SK-N-SH (cell line): ENCODE measurements around the gene RBM47. TPM values are rescaled to one million over a fixed set of nuclear protein-coding genes. Genes with fewer than 3 reads are reported as not detected.
"Not testable (repeated sequence)": the region's sequence is repeated elsewhere in the genome, so short reads cannot be mapped to it uniquely, and the experiment has no call there.

ENCODE experiments used
- CTCF ChIA-PET: fragments of 300-600, 350-600 bp; formaldehyde crosslinking; extraction: SDS; loops from one replicate; lab custom pipeline; 2021; lab: Yijun Ruan, JAX
- POLR2A ChIA-PET: fragments of 350-600 bp; sonication (Branson Sonifier 250); formaldehyde crosslinking; extraction: SDS; loops from one replicate; lab custom pipeline; 2020; ENCODE audit warnings: antibody characterized with exemption, inconsistent platforms; lab: Yijun Ruan, JAX
- DNase-seq: peaks from one replicate; pipeline ENCODE4 v3.0.0; 2012
- H2AFZ ChIP-seq: fragments of 200-600 bp; sonication (generic); 2 replicates; pipeline ENCODE4 v1.8.1; 2016; ENCODE audit warnings: antibody characterized with exemption, mild to moderate bottlenecking, low read depth
- H3F3A ChIP-seq: fragments of 200-600 bp; sonication (generic); replicated peaks from 2 replicates; pipeline ENCODE3; 2016; ENCODE audit warnings: antibody characterized with exemption, mild to moderate bottlenecking; ENCODE audit not compliant: insufficient read depth
- H3K27ac ChIP-seq, 2 experiments: fragments of 200-500 bp in 1 of 2; fragments of 200-600 bp in 1 of 2; sonication (Bioruptor generic) in 1 of 2; sonication (generic), shearing (Covaris generic) in 1 of 2; 2 replicates each; pipeline versions ENCODE4 v1.5.1 to v1.6.1; 2014 to 2016; ENCODE audit warnings: low read depth in 2 of 2, inconsistent platforms in 1 of 2, low read length in 1 of 2, mild to moderate bottlenecking in 1 of 2, mixed read lengths in 1 of 2
- H3K27me3 ChIP-seq: fragments of 200-600 bp; sonication (generic), shearing (Covaris generic); 2 replicates; pipeline ENCODE4 v1.6.1; 2016; ENCODE audit warnings: mixed run types; ENCODE audit not compliant: insufficient read depth
- H3K36me3 ChIP-seq, 2 experiments: fragments of 200-500 bp in 1 of 2; fragments of 200-600 bp in 1 of 2; sonication (Bioruptor generic) in 1 of 2; sonication (generic) in 1 of 2; replicated peaks in 1 of 2; 2 replicates each; pipeline versions ENCODE3 to v1.5.1; 2014 to 2016; ENCODE audit warnings: low read length in 1 of 2, mild to moderate bottlenecking in 1 of 2; ENCODE audit not compliant: insufficient read depth in 2 of 2, control insufficient read depth in 1 of 2
- H3K4me1 ChIP-seq, 2 experiments: fragments of 200-500 bp in 1 of 2; fragments of 200-600 bp in 1 of 2; sonication (Bioruptor generic) in 1 of 2; sonication (generic), shearing (Covaris generic) in 1 of 2; 2 replicates each; pipeline versions ENCODE4 v1.5.1 to v1.6.1; 2014 to 2016; ENCODE audit warnings: low read depth in 1 of 2, low read length in 1 of 2, mixed run types in 1 of 2; ENCODE audit not compliant: insufficient read depth in 2 of 2, control insufficient read depth in 1 of 2
- H3K4me2 ChIP-seq: fragments of 200-600 bp; sonication (generic), shearing (Covaris generic); 2 replicates; pipeline ENCODE4 v1.6.1; 2017; ENCODE audit warnings: mixed run types
- H3K4me3 ChIP-seq, 2 experiments: fragments of 200-500 bp in 1 of 2; fragments of 200-600 bp in 1 of 2; sonication (Bioruptor generic) in 1 of 2; sonication (generic), shearing (Covaris generic) in 1 of 2; 2 replicates each; pipeline versions ENCODE4 v1.5.1 to v1.8.1; 2014 to 2016; ENCODE audit warnings: low read depth in 2 of 2, inconsistent platforms in 1 of 2, low read length in 1 of 2, mild to moderate bottlenecking in 1 of 2, mixed read lengths in 1 of 2, moderate library complexity in 1 of 2
- H3K79me2 ChIP-seq: fragments of 200-600 bp; sonication (generic); 2 replicates; pipeline ENCODE4 v1.8.1; 2017; ENCODE audit warnings: mild to moderate bottlenecking; ENCODE audit not compliant: insufficient read depth
- H3K9ac ChIP-seq: fragments of 200-600 bp; sonication (generic); 2 replicates; pipeline ENCODE4 v1.6.1; 2017; ENCODE audit warnings: mixed run types
- H3K9me2 ChIP-seq: fragments of 200-600 bp; sonication (generic); 2 replicates; pipeline ENCODE4 v1.6.1; 2017; ENCODE audit warnings: mixed run types
- H3K9me3 ChIP-seq: fragments of 200-600 bp; sonication (generic); 2 replicates; pipeline ENCODE4 v1.6.1; 2017; ENCODE audit warnings: mixed run types, mild to moderate bottlenecking, moderate library complexity
- H4K20me1 ChIP-seq: fragments of 200-600 bp; sonication (generic); 2 replicates; pipeline ENCODE4 v1.6.1; 2017; ENCODE audit warnings: mild to moderate bottlenecking, mixed run types; ENCODE audit not compliant: insufficient read depth
- ELF1 ChIP-seq: IDR thresholded peaks from 2 replicates; pipeline ENCODE4 v1.4.0; 2012
- EZH2phosphoT487 ChIP-seq: fragments of 200-600 bp; sonication (generic); IDR thresholded peaks from 2 replicates; pipeline ENCODE4 v1.6.1; 2017; ENCODE audit warnings: low read depth, mixed run types, mild to moderate bottlenecking, antibody characterized with exemption, moderate library complexity, borderline replicate concordance
- FOXJ3 ChIP-seq: sonication (generic); formaldehyde crosslinking; IDR thresholded peaks from 2 replicates; pipeline ENCODE4 v1.5.1; 2020; ENCODE audit warnings: mild to moderate bottlenecking, missing genetic modification reagents
- GATA2 ChIP-seq: sonication (generic); formaldehyde crosslinking; IDR thresholded peaks from 2 replicates; pipeline ENCODE4 v1.5.0; 2020; ENCODE audit warnings: mild to moderate bottlenecking, missing genetic modification reagents
- RCOR1 ChIP-seq: fragments of 150-350 bp; IDR thresholded peaks from 2 replicates; pipeline ENCODE4 v1.6.1; 2017; ENCODE audit warnings: antibody characterized with exemption, low read length
- RFX5 ChIP-seq: IDR thresholded peaks from 2 replicates; pipeline ENCODE4 v1.6.1; 2012; ENCODE audit warnings: mild to moderate bottlenecking, improper control_type of control experiment, low read length
- SMC3 ChIP-seq: IDR thresholded peaks from 2 replicates; pipeline ENCODE4 v1.6.1; 2012; ENCODE audit warnings: low read depth, low read length, improper control_type of control experiment
- TAF1 ChIP-seq: IDR thresholded peaks from 2 replicates; pipeline ENCODE4 v1.6.1; 2012; ENCODE audit warnings: low read depth, mild to moderate bottlenecking, low read length, moderate library complexity, borderline replicate concordance
- TCF12 ChIP-seq: IDR thresholded peaks from 2 replicates; pipeline ENCODE4 v1.4.0; 2012
- WGBS: methylation state at CpG from one replicate; pipeline ENCODE4 v1.1.6; 2017; ENCODE audit warnings: low lambda C conversion rate; 5-methylcytosine and 5-hydroxymethylcytosine counted together
- polyA plus RNA-seq, 3 experiments: library from polyadenylated mRNA; depleted of rRNA; stranded (reverse); fragments of >200 nt; gene quantifications; 2 replicates each; pipeline ENCODE4 v1.2.3, GENCODE V29; 2012
- TF ChIP-seq, protein P1 (sequence below): IDR thresholded peaks from 2 replicates; pipeline ENCODE4 v1.6.1; 2012; ENCODE audit warnings: mild to moderate bottlenecking, low read depth, low read length, moderate library complexity
- TF ChIP-seq, protein P2 (sequence below): fragments of 150-350 bp; IDR thresholded peaks from 2 replicates; pipeline ENCODE4 v1.6.1; 2017; ENCODE audit warnings: antibody characterized with exemption, low read length, low read depth, borderline replicate concordance
- TF ChIP-seq, protein P3 (sequence below): IDR thresholded peaks from 2 replicates; pipeline ENCODE4 v1.4.0; 2012; ENCODE audit warnings: low read depth

The RBM47 gene
- polyA plus RNA-seq, 1 of the 3 experiments (the other 2 are of a cell fraction), result 6.8 TPM

DNA sequence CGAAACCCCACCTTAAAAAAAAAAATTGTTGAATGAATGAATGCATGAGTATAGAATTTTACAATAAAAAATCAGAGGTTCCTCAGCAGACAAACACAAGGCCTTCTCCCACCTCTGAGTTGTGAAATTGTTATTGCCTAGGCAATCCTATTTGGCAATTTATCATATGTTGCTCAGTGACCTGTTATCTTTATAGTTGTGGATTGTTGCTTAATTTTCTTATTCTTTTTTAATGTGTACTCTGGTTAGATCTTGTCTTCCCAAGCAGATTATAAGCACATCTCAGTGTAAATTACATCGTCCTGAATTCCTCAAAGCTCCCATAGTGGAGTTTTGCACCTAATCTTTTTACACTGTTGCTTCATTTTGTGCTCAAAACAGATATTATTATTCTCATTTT is 71.9 kb downstream of the RBM47 start:
- H3F3A ChIP-seq, result peaks cover 7% of the 10 kb centered on the region
- ChIA-PET POLR2A (no interaction called here), CTCF (no interaction called here)
- no peak for TF ChIP-seq TAF1
- TF ChIP-seq RCOR1, result no peak
- TF ChIP-seq RFX5, result no peak
- TF ChIP-seq, protein P1, sequence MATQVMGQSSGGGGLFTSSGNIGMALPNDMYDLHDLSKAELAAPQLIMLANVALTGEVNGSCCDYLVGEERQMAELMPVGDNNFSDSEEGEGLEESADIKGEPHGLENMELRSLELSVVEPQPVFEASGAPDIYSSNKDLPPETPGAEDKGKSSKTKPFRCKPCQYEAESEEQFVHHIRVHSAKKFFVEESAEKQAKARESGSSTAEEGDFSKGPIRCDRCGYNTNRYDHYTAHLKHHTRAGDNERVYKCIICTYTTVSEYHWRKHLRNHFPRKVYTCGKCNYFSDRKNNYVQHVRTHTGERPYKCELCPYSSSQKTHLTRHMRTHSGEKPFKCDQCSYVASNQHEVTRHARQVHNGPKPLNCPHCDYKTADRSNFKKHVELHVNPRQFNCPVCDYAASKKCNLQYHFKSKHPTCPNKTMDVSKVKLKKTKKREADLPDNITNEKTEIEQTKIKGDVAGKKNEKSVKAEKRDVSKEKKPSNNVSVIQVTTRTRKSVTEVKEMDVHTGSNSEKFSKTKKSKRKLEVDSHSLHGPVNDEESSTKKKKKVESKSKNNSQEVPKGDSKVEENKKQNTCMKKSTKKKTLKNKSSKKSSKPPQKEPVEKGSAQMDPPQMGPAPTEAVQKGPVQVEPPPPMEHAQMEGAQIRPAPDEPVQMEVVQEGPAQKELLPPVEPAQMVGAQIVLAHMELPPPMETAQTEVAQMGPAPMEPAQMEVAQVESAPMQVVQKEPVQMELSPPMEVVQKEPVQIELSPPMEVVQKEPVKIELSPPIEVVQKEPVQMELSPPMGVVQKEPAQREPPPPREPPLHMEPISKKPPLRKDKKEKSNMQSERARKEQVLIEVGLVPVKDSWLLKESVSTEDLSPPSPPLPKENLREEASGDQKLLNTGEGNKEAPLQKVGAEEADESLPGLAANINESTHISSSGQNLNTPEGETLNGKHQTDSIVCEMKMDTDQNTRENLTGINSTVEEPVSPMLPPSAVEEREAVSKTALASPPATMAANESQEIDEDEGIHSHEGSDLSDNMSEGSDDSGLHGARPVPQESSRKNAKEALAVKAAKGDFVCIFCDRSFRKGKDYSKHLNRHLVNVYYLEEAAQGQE, result no peak
- TF ChIP-seq, protein P2, sequence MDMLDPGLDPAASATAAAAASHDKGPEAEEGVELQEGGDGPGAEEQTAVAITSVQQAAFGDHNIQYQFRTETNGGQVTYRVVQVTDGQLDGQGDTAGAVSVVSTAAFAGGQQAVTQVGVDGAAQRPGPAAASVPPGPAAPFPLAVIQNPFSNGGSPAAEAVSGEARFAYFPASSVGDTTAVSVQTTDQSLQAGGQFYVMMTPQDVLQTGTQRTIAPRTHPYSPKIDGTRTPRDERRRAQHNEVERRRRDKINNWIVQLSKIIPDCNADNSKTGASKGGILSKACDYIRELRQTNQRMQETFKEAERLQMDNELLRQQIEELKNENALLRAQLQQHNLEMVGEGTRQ, result no peak
- TF ChIP-seq TCF12, result no peak
- no peak for TF ChIP-seq SMC3
- H3K27me3 ChIP-seq, result no peaks in the 10 kb centered on the region
- H3K27ac ChIP-seq, result no peak overlapping the region
- no peaks in the 10 kb centered on the region for H3K9me3 ChIP-seq
- H3K4me2 ChIP-seq, result no peak overlapping the region
- no peak overlapping the region for H2AFZ ChIP-seq
- no peaks in the 10 kb centered on the region for H4K20me1 ChIP-seq
- no peak overlapping the region for H3K4me3 ChIP-seq
- no peak overlapping the region for H3K9ac ChIP-seq
- 98% methylated on average over 2 of the region's 2 CpGs for WGBS
- no peaks in the 10 kb centered on the region for H3K79me2 ChIP-seq
- no peak for DNase-seq
- no peaks in the 10 kb centered on the region for H3K9me2 ChIP-seq
- no peaks in the 10 kb centered on the region for H3K36me3 ChIP-seq
- no peaks in the 10 kb centered on the region for H3K4me1 ChIP-seq

DNA sequence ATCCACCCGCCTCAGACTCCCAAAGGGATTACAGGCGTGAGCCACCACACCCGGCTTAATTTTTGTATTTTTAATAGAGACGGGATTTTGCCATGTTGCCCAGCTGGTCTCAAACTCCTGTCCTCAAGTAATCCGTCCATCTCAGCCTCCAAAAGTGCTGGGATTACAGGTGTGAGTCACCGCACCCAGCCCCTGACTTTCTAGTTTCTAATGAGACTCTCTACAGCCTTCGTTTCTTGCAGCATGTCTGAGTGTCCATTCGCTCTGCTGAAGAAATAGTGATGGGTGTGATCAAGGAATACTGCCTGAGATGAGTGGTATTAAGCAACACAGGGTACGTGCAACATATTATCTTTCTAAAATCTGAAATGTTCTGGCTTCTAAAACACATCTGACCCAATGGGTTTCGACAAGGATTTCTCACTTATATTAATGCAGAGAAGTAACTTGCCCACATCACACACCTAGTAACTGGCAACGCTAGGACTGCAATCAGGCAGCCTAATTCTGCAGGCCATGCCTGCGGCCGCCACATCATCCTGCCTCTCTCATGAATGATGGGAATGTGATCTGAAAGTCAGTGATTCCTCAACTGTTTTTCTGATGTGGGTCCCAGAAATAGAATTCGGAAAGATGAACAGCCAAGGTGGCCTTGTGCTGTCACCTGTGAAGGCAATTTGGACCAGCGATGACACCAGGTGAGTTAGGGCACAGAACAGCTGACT is 74.3 kb downstream of the RBM47 start:
- no peaks in the 10 kb centered on the region for H4K20me1 ChIP-seq
- H3K9ac ChIP-seq, result no peak overlapping the region
- POLR2A ChIA-PET, result no interaction called here
- no peaks in the 10 kb centered on the region for H3K4me1 ChIP-seq
- no peak overlapping the region for H3K27ac ChIP-seq
- no peaks in the 10 kb centered on the region for H3K79me2 ChIP-seq
- TF ChIP-seq, protein P3, sequence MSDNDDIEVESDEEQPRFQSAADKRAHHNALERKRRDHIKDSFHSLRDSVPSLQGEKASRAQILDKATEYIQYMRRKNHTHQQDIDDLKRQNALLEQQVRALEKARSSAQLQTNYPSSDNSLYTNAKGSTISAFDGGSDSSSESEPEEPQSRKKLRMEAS, result no peak
- TF ChIP-seq EZH2phosphoT487 (no peak), RFX5 (no peak), GATA2 (CRISPR knock-in tag) (no peak), ELF1 (no peak), FOXJ3 (no peak)
- TF ChIP-seq, protein P2, result no peak
- 91% methylated on average over 15 of the region's 15 CpGs for WGBS
- no peaks in the 10 kb centered on the region for H3K27me3 ChIP-seq
- H3F3A ChIP-seq, result peaks cover 16% of the 10 kb centered on the region
- CTCF ChIA-PET, result interaction anchor here (0.6 kb wide), 1 partner anchor 661 kb away, joined by 3 read pairs; no protein-coding TSS in a partner anchor
- no peaks in the 10 kb centered on the region for H3K9me2 ChIP-seq
- H2AFZ ChIP-seq, result no peak overlapping the region
- no peaks in the 10 kb centered on the region for H3K9me3 ChIP-seq
- H3K4me3 ChIP-seq, result no peak overlapping the region
- H3K4me2 ChIP-seq, result no peak overlapping the region
- no peak for DNase-seq
- no peaks in the 10 kb centered on the region for H3K36me3 ChIP-seq

DNA sequence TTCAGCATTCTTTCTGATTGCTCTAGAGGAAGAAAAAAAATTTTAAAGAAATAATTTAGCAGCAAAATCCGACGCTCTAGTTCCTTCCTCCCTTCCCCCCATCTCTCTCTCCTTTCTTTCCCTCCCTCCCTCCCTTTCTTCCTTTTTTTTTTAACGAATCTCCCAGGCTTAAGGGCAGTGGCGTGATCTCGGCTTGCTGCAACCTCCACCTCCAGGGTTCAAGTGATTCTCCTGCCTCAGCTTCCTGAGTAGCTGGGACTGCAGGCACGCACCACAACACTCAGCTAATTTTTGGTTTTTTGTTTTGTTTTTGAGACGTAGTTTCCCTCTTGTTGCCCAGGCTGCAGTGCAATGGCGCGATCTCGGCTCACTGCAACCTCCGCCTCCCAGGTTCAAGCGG is 75.0 kb downstream of the RBM47 start:
- DNase-seq, H3K4me1 ChIP-seq, H3K9ac ChIP-seq, H3K9me2 ChIP-seq, H4K20me1 ChIP-seq, POLR2A ChIA-PET, H3K9me3 ChIP-seq, H3K79me2 ChIP-seq, H3K27me3 ChIP-seq, H3K27ac ChIP-seq, H2AFZ ChIP-seq, H3K4me2 ChIP-seq, H3K36me3 ChIP-seq, H3K4me3 ChIP-seq: not testable (repeated sequence)
- CTCF ChIA-PET, result interaction anchor here (0.6 to 1.0 kb wide), 2 partner anchors 20 to 662 kb away, joined by 3 read pairs; no protein-coding TSS in a partner anchor
- H3F3A ChIP-seq, result peaks cover 16% of the 10 kb centered on the region
- 97% methylated on average over 12 of the region's 12 CpGs for WGBS
